Activated naive CD4-positive, alpha-beta T cell treated with anti-CD3 and anti-CD28 coated beads, Interleukin-2, amount 50 U/mL, for 24 hours (primary cell): ENCODE measurements around the gene HASPIN.
"Not testable (repeated sequence)": the region's sequence is repeated elsewhere in the genome, so short reads cannot be mapped to it uniquely, and the experiment has no call there.

Source experiments
- H3K27ac Mint-ChIP-seq: one replicate; pipeline ENCODE4 v1.8.0; 2021; ENCODE audit warnings: mild to moderate bottlenecking, mixed read lengths
- H3K27me3 Mint-ChIP-seq: one replicate; pipeline ENCODE4 v1.8.0; 2021; ENCODE audit warnings: mixed read lengths
- H3K36me3 Mint-ChIP-seq: one replicate; pipeline ENCODE4 v1.8.0; 2021; ENCODE audit warnings: mixed read lengths
- H3K4me1 Mint-ChIP-seq: one replicate; pipeline ENCODE4 v1.8.0; 2021; ENCODE audit warnings: mixed read lengths
- H3K4me3 Mint-ChIP-seq: one replicate; pipeline ENCODE4 v1.8.0; 2021; ENCODE audit warnings: mild to moderate bottlenecking, mixed read lengths
- H3K9me3 Mint-ChIP-seq: one replicate; pipeline ENCODE4 v1.8.0; 2021; ENCODE audit warnings: mixed read lengths

The HASPIN gene

DNA sequence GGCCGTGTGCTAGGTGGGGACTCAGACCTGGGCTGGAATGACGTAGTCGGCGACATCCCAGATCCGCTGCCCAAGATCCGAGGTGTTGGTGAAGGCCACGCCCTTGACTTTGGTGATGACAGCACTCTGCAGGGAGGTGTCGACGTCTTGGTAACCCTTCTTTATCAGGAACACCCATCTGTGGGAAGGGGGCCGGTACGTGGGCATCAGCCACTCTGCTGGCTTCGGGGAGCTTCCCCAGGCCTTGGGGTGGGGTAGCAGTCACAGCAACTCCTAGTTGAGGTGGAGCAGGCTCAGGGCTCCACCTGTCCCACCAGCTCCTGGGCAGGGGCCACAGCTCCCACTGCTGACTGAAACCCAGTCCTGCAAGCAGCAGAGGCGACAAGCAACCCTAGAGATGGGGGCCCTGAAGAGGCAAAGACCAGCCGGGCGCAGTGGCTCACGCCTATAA, 32.1 kb upstream of the HASPIN start:
- Mint-ChIP-seq H3K27me3 (no peaks in the 10 kb centered on the region), H3K27ac (no peak overlapping the region), H3K36me3 (no peaks in the 10 kb centered on the region), H3K4me1 (peaks cover 18% of the 10 kb centered on the region), H3K4me3 (no peak overlapping the region), H3K9me3 (no peaks in the 10 kb centered on the region)

- Mint-ChIP-seq H3K36me3 (no peaks in the 10 kb centered on the region), H3K4me1 (peaks cover 18% of the 10 kb centered on the region), H3K27ac (no peak overlapping the region), H3K27me3 (no peaks in the 10 kb centered on the region), H3K9me3 (no peaks in the 10 kb centered on the region), H3K4me3 (no peak overlapping the region)
These were observed 31.4 kb upstream of the HASPIN start for GRCh38 chr17:3692346-3692745.

GRCh38 chr17:3693141-3693540, 30.6 kb upstream of the HASPIN start:
- Mint-ChIP-seq H3K36me3 (no peaks in the 10 kb centered on the region), H3K27me3 (no peaks in the 10 kb centered on the region), H3K4me1 (peaks cover 18% of the 10 kb centered on the region), H3K4me3 (peak overlapping the region; percentile 19), H3K9me3 (no peaks in the 10 kb centered on the region), H3K27ac (no peak overlapping the region)

DNA sequence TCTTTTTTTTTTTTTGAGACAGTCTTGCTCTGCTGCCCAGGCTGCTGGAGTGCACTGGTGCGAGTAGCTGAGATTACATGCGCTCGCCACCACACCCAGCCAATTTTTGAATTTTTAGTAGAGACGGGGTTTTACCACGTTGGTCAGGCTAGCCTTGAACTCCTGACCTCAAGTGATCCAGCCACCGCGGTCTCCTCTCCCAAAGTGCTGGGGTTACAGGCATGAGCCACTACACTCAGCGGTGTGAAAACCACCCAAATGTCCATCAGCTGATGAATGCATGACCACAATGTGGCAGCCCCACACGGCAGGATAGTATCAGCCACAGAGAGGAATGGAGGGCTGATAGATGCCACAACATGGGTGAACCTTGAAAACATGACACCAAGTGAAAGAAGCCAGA, 29.9 kb upstream of the HASPIN start:
- Mint-ChIP-seq H3K9me3 (no peaks in the 10 kb centered on the region), H3K27ac (peak overlapping the region; percentile 11), H3K4me3 (peak overlapping the region; percentile 60), H3K36me3 (no peaks in the 10 kb centered on the region), H3K4me1 (peaks cover 18% of the 10 kb centered on the region), H3K27me3 (no peaks in the 10 kb centered on the region)

DNA sequence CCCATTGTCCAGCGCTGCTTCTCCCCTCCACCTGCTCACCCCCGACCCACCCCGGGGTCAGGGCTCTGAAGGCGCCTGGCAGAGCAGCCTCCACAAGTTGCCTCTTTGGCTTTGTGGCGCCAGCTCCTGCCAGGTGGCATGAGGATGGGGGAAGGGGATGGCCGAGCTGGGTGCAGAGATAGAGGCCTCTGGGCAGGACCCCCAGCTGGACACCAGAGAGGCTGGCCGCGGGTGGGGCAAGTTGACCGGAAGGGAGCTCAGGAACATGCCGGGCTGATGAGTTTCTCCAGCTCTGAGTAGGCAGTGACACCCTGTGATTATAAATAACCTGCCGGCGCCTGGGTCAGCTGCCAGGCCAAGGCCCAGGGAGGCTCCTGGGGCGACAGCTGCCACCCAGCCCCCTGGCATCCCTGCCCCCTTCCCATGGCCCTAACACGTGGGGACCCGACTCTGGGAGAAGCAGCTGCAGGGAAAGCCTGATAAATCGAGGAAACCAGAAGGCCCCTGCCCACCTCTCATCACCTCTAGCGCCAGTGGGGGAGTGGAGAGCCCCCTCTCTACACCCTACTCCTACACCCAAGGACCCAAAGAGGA, 28.5 kb upstream of the HASPIN start:
- H3K9me3 Mint-ChIP-seq, result no peaks in the 10 kb centered on the region
- no peak overlapping the region for H3K27ac Mint-ChIP-seq
- peaks cover 18% of the 10 kb centered on the region for H3K4me1 Mint-ChIP-seq
- H3K27me3 Mint-ChIP-seq, result no peaks in the 10 kb centered on the region
- no peaks in the 10 kb centered on the region for H3K36me3 Mint-ChIP-seq
- H3K4me3 Mint-ChIP-seq, result peak overlapping the region; percentile 76

- Mint-ChIP-seq H3K27ac (peak within 1 kb of the TSS; percentile 23), H3K9me3 (no peaks in the 10 kb centered on the region), H3K4me1 (peaks cover 18% of the 10 kb centered on the region), H3K27me3 (no peaks in the 10 kb centered on the region), H3K36me3 (no peaks in the 10 kb centered on the region), H3K4me3 (peak within 1 kb of the TSS; percentile 92)
These were observed 27.8 kb upstream of the HASPIN start, which contains the start of gene P2RX5 for GRCh38 chr17:3695723-3696411. P2RX5 (minus strand) TSS chr17:3696155; CDS start chr17:3696005, 150 bp downstream.

DNA sequence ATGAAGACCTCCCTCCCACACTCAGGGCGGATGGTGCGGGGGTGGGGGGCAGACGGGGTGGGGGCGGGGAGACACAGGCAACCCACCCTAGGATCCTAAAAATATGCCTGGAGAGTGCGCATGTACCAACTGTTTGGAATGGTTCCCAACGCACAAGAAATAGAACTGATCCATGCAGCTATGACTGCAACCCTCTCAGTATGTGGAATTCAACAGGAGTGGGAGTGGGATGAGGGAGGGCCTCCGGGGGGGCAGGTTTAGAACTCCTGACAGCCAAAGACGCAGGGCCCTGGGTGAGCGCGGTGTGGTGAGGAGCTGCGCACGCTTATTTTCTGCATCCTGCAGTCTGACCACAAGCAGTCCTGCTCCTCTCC, 26.6 kb upstream of the HASPIN start:
- Mint-ChIP-seq H3K27me3 (no peaks in the 10 kb centered on the region), H3K4me3 (no peak overlapping the region), H3K9me3 (no peaks in the 10 kb centered on the region), H3K27ac (no peak overlapping the region), H3K36me3 (no peaks in the 10 kb centered on the region), H3K4me1 (peaks cover 18% of the 10 kb centered on the region)

- Mint-ChIP-seq H3K36me3 (no peaks in the 10 kb centered on the region), H3K27me3 (no peaks in the 10 kb centered on the region), H3K9me3 (no peaks in the 10 kb centered on the region), H3K4me1 (peaks cover 15% of the 10 kb centered on the region), H3K4me3 (no peak overlapping the region), H3K27ac (peak overlapping the region; percentile 17)
These were observed 25.6 kb upstream of the HASPIN start for GRCh38 chr17:3698139-3698538.

GRCh38 chr17:3699951-3700350, 23.8 kb upstream of the HASPIN start:
- no peak overlapping the region for H3K4me3 Mint-ChIP-seq
- H3K4me1 Mint-ChIP-seq, result no peaks in the 10 kb centered on the region
- no peak overlapping the region for H3K27ac Mint-ChIP-seq
- H3K36me3 Mint-ChIP-seq, result no peaks in the 10 kb centered on the region
- H3K9me3 Mint-ChIP-seq, result no peaks in the 10 kb centered on the region
- H3K27me3 Mint-ChIP-seq, result no peaks in the 10 kb centered on the region

DNA sequence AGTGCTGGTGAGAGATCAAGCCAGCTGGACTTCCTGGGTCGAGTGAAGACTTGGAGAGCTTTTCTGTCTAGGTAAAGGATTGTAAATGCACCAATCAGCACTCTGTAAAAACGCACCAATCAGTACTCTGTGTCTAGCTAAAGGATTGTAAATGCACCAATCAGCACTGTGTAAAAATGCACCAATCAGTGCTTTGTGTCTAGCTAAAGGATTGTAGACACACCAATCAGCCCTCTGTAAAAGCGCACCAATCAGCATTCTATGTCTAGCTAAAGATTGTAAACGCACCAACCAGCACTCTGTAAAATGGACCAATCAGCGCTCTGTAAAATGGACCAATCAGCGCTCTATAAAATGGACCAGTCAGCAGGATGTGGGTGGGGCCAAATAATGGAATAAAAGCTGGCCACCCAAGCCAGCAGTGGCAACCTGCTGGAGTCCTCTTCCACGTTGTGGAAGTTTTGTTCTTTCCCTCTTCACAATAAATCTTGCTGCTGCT, 21.6 kb upstream of the HASPIN start:
- not testable (repeated sequence) for H3K9me3 Mint-ChIP-seq, H3K27me3 Mint-ChIP-seq, H3K36me3 Mint-ChIP-seq, H3K4me1 Mint-ChIP-seq, H3K4me3 Mint-ChIP-seq, H3K27ac Mint-ChIP-seq

GRCh38 chr17:3704931-3705717, 18.6 kb upstream of the HASPIN start:
- no peak overlapping the region for H3K4me3 Mint-ChIP-seq
- H3K4me1 Mint-ChIP-seq, result peaks cover 13% of the 10 kb centered on the region
- H3K27me3 Mint-ChIP-seq, result no peaks in the 10 kb centered on the region
- peak overlapping the region; percentile 8 for H3K27ac Mint-ChIP-seq
- no peaks in the 10 kb centered on the region for H3K9me3 Mint-ChIP-seq
- no peaks in the 10 kb centered on the region for H3K36me3 Mint-ChIP-seq

GRCh38 chr17:3705718-3705984, 18.1 kb upstream of the HASPIN start:
- not testable (repeated sequence) for H3K36me3 Mint-ChIP-seq, H3K27ac Mint-ChIP-seq, H3K9me3 Mint-ChIP-seq, H3K4me3 Mint-ChIP-seq, H3K27me3 Mint-ChIP-seq
- H3K4me1 Mint-ChIP-seq, result peaks cover 15% of the 10 kb centered on the region

GRCh38 chr17:3708366-3708765, 15.3 kb upstream of the HASPIN start:
- Mint-ChIP-seq H3K4me3 (no peak overlapping the region), H3K36me3 (peaks cover 10% of the 10 kb centered on the region), H3K4me1 (peaks cover 35% of the 10 kb centered on the region), H3K27me3 (no peaks in the 10 kb centered on the region), H3K27ac (peak overlapping the region; percentile 72), H3K9me3 (no peaks in the 10 kb centered on the region)

DNA sequence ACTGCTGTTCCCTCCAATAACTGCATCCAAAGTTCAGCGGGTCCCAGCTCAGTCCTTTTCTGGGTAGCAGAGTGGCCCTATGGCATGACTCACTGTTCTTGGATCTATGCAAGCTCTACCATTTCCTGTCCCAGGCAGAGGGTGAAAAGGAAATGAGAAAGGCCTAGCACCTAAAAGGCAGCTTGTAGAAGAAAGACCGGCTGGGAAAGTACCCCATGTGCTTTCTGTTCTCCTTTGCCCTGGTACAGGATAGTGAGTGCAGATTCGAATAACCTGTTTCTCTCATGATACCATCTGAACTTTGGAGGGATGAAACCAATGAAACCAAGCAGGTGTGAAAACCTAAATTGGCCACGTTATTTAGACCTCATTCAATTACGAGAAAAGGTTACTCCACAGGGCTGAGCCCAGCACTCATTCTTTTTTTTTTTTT, 12.7 kb upstream of the HASPIN start:
- Mint-ChIP-seq H3K27me3 (no peaks in the 10 kb centered on the region), H3K36me3 (peaks cover 16% of the 10 kb centered on the region), H3K27ac (peak overlapping the region; percentile 93), H3K4me1 (peaks cover 35% of the 10 kb centered on the region), H3K4me3 (peak overlapping the region; percentile 43), H3K9me3 (no peaks in the 10 kb centered on the region)

DNA sequence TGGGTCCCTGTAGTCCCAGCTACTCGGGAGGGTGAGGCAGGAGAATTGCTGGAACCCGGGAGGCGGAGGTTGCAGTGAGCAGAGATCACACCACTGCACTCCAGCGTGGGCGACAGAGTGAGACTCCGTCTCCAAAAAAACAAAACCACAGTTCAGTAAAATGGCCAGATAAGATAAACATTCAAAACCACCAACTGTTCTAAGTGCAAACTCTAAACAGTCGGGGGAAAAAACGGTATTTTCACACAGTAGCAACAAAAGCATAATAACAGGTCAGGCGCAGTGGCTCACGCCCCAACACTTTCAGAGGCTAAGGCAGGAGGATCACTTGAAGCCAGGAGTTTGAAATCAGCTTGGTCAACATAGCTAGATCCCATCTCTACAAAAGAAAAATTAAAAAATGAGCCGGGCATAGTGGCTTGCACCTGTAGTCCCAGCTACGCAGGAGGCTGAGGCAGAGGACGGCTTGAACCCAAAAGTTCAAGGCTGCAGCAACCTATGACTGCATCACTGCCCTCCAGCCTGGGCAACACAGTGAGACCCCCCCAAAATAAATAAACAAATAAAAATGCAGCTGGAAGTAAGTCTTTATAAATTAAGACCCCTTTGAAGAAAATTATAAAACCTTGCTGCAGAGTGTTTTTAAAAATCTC, 10.8 kb upstream of the HASPIN start:
- Mint-ChIP-seq H3K36me3 (peaks cover 16% of the 10 kb centered on the region), H3K27me3 (no peaks in the 10 kb centered on the region), H3K4me1 (peaks cover 35% of the 10 kb centered on the region), H3K4me3 (no peak overlapping the region), H3K9me3 (no peaks in the 10 kb centered on the region), H3K27ac (no peak overlapping the region)

- no peaks in the 10 kb centered on the region for H3K9me3 Mint-ChIP-seq
- H3K4me3 Mint-ChIP-seq, result no peak overlapping the region
- no peaks in the 10 kb centered on the region for H3K27me3 Mint-ChIP-seq
- H3K27ac Mint-ChIP-seq, result peak overlapping the region; percentile 76
- H3K4me1 Mint-ChIP-seq, result peaks cover 33% of the 10 kb centered on the region
- H3K36me3 Mint-ChIP-seq, result peaks cover 16% of the 10 kb centered on the region
These were observed 8.4 kb upstream of the HASPIN start for GRCh38 chr17:3715296-3715695.
